ENCODE results near the gene IQSEC3. TPM values are rescaled to one million over a fixed set of nuclear protein-coding genes. Genes with fewer than 3 reads are reported as not detected.

The IQSEC3 gene
- total RNA-seq, 4 donors from 2014 or later, result 0.02 to 0.36 (median 0.07) TPM

GRCh38 chr12:78981-79380, 12.4 kb downstream of the IQSEC3 start:
- no peaks in the 10 kb centered on the region for H3K36me3 ChIP-seq
- no peak overlapping the region for H3K27ac ChIP-seq
- H3K4me3 ChIP-seq, result no peak overlapping the region
- DNase-seq (no peak), ATAC-seq (no peak)
- peaks cover 21 to 38% (median 35%) of the 10 kb centered on the region in 3 donors for H3K27me3 ChIP-seq
- intact Hi-C loops (cut with DNase I; ENCODE audit: low total_unique reads), result no loop called here
- H3K4me1 ChIP-seq, result no peaks in the 10 kb centered on the region
- TF ChIP-seq POLR2A (IDR thresholded peaks at IDR 0.05) (no peak), CTCF (IDR thresholded peaks at IDR 0.05 in 4 of 5, conservative IDR thresholded peaks at IDR 0.05 in 1 of 5) (no peak)
- H3K9me3 ChIP-seq, result no peaks in the 10 kb centered on the region
- in situ Hi-C loops (cut with MboI; ENCODE audit: low sequenced_read_pairs in 4 of 4), result no loop called here

GRCh38 chr12:80681-81190, 14.2 kb downstream of the IQSEC3 start:
- no peak for TF ChIP-seq CTCF (IDR thresholded peaks at IDR 0.05 in 4 of 5, conservative IDR thresholded peaks at IDR 0.05 in 1 of 5)
- TF ChIP-seq POLR2A (IDR thresholded peaks at IDR 0.05), result no peak
- ATAC-seq, result no peak
- Histone ChIP-seq H3K27me3 (peaks cover 19 to 28% (median 25%) of the 10 kb centered on the region in 3 donors), H3K9me3 (no peaks in the 10 kb centered on the region), H3K36me3 (no peaks in the 10 kb centered on the region), H3K4me3 (no peak overlapping the region), H3K27ac (no peak overlapping the region), H3K4me1 (no peaks in the 10 kb centered on the region)
- intact Hi-C loops (cut with DNase I; ENCODE audit: low total_unique reads), result no loop called here
- in situ Hi-C loops (cut with MboI; ENCODE audit: low sequenced_read_pairs in 4 of 4), result no loop called here
- DNase-seq, result no peak

GRCh38 chr12:82740-83139, 16.2 kb downstream of the IQSEC3 start:
- H3K27me3 ChIP-seq, result peaks cover 12 to 14% (median 13%) of the 10 kb centered on the region in 3 donors
- DNase-seq (no peak), ATAC-seq (no peak)
- intact Hi-C loops (cut with DNase I; ENCODE audit: low total_unique reads), result no loop called here
- H3K9me3 ChIP-seq, result no peaks in the 10 kb centered on the region
- in situ Hi-C loops (cut with MboI; ENCODE audit: low sequenced_read_pairs in 4 of 4), result no loop called here
- H3K27ac ChIP-seq, result no peak overlapping the region
- no peaks in the 10 kb centered on the region for H3K4me1 ChIP-seq
- TF ChIP-seq POLR2A (IDR thresholded peaks at IDR 0.05) (no peak), CTCF (IDR thresholded peaks at IDR 0.05 in 4 of 5, conservative IDR thresholded peaks at IDR 0.05 in 1 of 5) (no peak)
- no peak overlapping the region for H3K4me3 ChIP-seq
- no peaks in the 10 kb centered on the region for H3K36me3 ChIP-seq

GRCh38 chr12:84056-84455, 17.5 kb downstream of the IQSEC3 start:
- intact Hi-C loops (cut with DNase I; ENCODE audit: low total_unique reads) (no loop called here), in situ Hi-C loops (cut with MboI; ENCODE audit: low sequenced_read_pairs in 4 of 4) (no loop called here)
- Histone ChIP-seq H3K27ac (no peak overlapping the region), H3K27me3 (peaks cover 7 to 11% (median 9%) of the 10 kb centered on the region in 3 donors), H3K4me3 (no peak overlapping the region), H3K36me3 (no peaks in the 10 kb centered on the region), H3K4me1 (no peaks in the 10 kb centered on the region), H3K9me3 (no peaks in the 10 kb centered on the region)
- TF ChIP-seq CTCF (IDR thresholded peaks at IDR 0.05 in 4 of 5, conservative IDR thresholded peaks at IDR 0.05 in 1 of 5) (no peak), POLR2A (IDR thresholded peaks at IDR 0.05) (no peak)
- ATAC-seq (no peak), DNase-seq (no peak)

- Histone ChIP-seq H3K9me3 (peaks cover 0 to 6% (median 0%) of the 10 kb centered on the region in 3 donors), H3K4me1 (no peaks in the 10 kb centered on the region), H3K27me3 (peaks cover 0 to 5% (median 0%) of the 10 kb centered on the region in 3 donors), H3K4me3 (no peak overlapping the region), H3K36me3 (no peaks in the 10 kb centered on the region), H3K27ac (no peak overlapping the region)
- intact Hi-C loops (cut with DNase I; ENCODE audit: low total_unique reads), result no loop called here
- no peak for ATAC-seq
- no peak for DNase-seq
- in situ Hi-C loops (cut with MboI; ENCODE audit: low sequenced_read_pairs in 4 of 4), result no loop called here
- TF ChIP-seq POLR2A (IDR thresholded peaks at IDR 0.05) (no peak), CTCF (IDR thresholded peaks at IDR 0.05 in 4 of 5, conservative IDR thresholded peaks at IDR 0.05 in 1 of 5) (no peak)
Observed at GRCh38 chr12:85191-85666, 18.7 kb downstream of the IQSEC3 start.
